Left ventricle myocardium inferior (tissue), 1 donor: ENCODE measurements around the gene FAM110C. TPM values are rescaled to one million over a fixed set of nuclear protein-coding genes. Genes with fewer than 3 reads are reported as not detected.
A peak's percentile ranks its signal among the peaks of the same experiment; 100 is the strongest.
"Not testable (repeated sequence)": the region's sequence is repeated elsewhere in the genome, so short reads cannot be mapped to it uniquely, and the experiment has no call there.

ENCODE experiments used
- DNase-seq: peaks from one replicate; pipeline ENCODE4 v3.0.0-alpha.2; 2020
- H3K27ac ChIP-seq: fragments of 200-600 bp; replicated peaks from 2 replicates; pipeline ENCODE4 v1.8.0; 2021
- H3K27me3 ChIP-seq: fragments of 200-600 bp; 2 replicates; pipeline ENCODE4 v1.8.0; 2021; ENCODE audit warnings: low read depth
- H3K36me3 ChIP-seq: fragments of 200-600 bp; 2 replicates; pipeline ENCODE4 v1.8.0; 2021
- H3K4me1 ChIP-seq: fragments of 200-600 bp; 2 replicates; pipeline ENCODE4 v1.8.0; 2021
- H3K4me3 ChIP-seq: fragments of 200-600 bp; 2 replicates; pipeline ENCODE4 v1.8.0; 2021; ENCODE audit warnings: mild to moderate bottlenecking, moderate library complexity
- H3K9me3 ChIP-seq: fragments of 200-600 bp; replicated peaks from 2 replicates; pipeline ENCODE4 v1.8.0; 2021
- intact Hi-C: fragments of 100-400 bp; cut with micrococcal nuclease; formaldehyde crosslinking; loops from one replicate; pipeline ENCODE4 v1.11.0; 2022
- total RNA-seq: library from RNA; stranded (reverse); fragmentation: NEBNext Ultra II Directional; extraction: Animal tissue kit (Norgen Biotek cat#: 25700); gene quantifications from one replicate; pipeline ENCODE4 v1.2.1, GENCODE V29; 2021
- TF ChIP-seq, protein P1 (sequence below): fragments of 200-600 bp; IDR thresholded peaks from 2 replicates; pipeline ENCODE4 v1.8.0; 2021; ENCODE audit warnings: antibody characterized with exemption, mild to moderate bottlenecking, borderline replicate concordance
- donor health status: DM: no; HTN: yes; CAD: no; lungs with severe emphysema.

FAM110C gene
- total RNA-seq, 1 donor from 2014 or later: 3.3 TPM

GRCh38 chr2:23283-23682 is 23.0 kb downstream of the FAM110C start:
- no peak for DNase-seq
- TF ChIP-seq, protein P1, sequence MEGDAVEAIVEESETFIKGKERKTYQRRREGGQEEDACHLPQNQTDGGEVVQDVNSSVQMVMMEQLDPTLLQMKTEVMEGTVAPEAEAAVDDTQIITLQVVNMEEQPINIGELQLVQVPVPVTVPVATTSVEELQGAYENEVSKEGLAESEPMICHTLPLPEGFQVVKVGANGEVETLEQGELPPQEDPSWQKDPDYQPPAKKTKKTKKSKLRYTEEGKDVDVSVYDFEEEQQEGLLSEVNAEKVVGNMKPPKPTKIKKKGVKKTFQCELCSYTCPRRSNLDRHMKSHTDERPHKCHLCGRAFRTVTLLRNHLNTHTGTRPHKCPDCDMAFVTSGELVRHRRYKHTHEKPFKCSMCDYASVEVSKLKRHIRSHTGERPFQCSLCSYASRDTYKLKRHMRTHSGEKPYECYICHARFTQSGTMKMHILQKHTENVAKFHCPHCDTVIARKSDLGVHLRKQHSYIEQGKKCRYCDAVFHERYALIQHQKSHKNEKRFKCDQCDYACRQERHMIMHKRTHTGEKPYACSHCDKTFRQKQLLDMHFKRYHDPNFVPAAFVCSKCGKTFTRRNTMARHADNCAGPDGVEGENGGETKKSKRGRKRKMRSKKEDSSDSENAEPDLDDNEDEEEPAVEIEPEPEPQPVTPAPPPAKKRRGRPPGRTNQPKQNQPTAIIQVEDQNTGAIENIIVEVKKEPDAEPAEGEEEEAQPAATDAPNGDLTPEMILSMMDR: no peak
- no peak overlapping the region for H3K4me3 ChIP-seq

GRCh38 chr2:22244-22643 is 24.1 kb downstream of the FAM110C start:
- DNase-seq, H3K4me1 ChIP-seq, H3K27ac ChIP-seq, intact Hi-C loops, H3K4me3 ChIP-seq, H3K36me3 ChIP-seq, H3K9me3 ChIP-seq: not testable (repeated sequence)
- H3K27me3 ChIP-seq: peaks cover 71% of the 10 kb centered on the region

More at GRCh38 chr2:23283-23682, 23.0 kb downstream of the FAM110C start:
- H3K36me3 ChIP-seq: no peaks in the 10 kb centered on the region
- H3K27me3 ChIP-seq: peaks cover 73% of the 10 kb centered on the region
- H3K4me1 ChIP-seq: no peaks in the 10 kb centered on the region
- H3K27ac ChIP-seq: no peak overlapping the region
- intact Hi-C loops: no loop called here
- H3K9me3 ChIP-seq: no peaks in the 10 kb centered on the region

GRCh38 chr2:20259-20658 is 26.0 kb downstream of the FAM110C start:
- H3K27ac ChIP-seq, H3K4me3 ChIP-seq, H3K9me3 ChIP-seq, intact Hi-C loops, DNase-seq, H3K4me1 ChIP-seq, H3K36me3 ChIP-seq: not testable (repeated sequence)
- peaks cover 58% of the 10 kb centered on the region for H3K27me3 ChIP-seq

DNA sequence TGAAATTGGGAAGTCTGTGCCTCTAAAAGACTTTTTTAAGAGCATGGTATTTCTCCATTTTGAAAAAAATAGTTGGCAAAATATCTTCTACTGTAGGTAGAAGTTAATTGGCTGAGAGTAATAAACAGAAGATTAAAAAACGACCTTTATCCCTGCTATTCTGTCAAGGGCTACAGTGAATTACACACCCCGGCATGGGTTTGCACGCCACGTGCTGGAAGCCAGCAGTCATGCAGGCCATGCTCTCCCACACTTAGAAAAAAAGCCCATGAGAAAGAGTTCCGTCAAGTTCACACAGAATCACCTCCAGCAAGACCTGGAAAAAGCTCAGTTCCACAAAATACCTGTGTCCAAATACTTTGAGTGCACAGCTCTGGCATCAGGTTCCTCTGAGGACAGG is 26.8 kb downstream of the FAM110C start:
- Histone ChIP-seq H3K36me3 (no peaks in the 10 kb centered on the region), H3K27me3 (peaks cover 50% of the 10 kb centered on the region), H3K4me3 (no peak overlapping the region), H3K27ac (no peak overlapping the region), H3K9me3 (no peaks in the 10 kb centered on the region), H3K4me1 (no peaks in the 10 kb centered on the region)
- no peak for DNase-seq
- intact Hi-C loops: no loop called here
- TF ChIP-seq, protein P1: no peak

DNA sequence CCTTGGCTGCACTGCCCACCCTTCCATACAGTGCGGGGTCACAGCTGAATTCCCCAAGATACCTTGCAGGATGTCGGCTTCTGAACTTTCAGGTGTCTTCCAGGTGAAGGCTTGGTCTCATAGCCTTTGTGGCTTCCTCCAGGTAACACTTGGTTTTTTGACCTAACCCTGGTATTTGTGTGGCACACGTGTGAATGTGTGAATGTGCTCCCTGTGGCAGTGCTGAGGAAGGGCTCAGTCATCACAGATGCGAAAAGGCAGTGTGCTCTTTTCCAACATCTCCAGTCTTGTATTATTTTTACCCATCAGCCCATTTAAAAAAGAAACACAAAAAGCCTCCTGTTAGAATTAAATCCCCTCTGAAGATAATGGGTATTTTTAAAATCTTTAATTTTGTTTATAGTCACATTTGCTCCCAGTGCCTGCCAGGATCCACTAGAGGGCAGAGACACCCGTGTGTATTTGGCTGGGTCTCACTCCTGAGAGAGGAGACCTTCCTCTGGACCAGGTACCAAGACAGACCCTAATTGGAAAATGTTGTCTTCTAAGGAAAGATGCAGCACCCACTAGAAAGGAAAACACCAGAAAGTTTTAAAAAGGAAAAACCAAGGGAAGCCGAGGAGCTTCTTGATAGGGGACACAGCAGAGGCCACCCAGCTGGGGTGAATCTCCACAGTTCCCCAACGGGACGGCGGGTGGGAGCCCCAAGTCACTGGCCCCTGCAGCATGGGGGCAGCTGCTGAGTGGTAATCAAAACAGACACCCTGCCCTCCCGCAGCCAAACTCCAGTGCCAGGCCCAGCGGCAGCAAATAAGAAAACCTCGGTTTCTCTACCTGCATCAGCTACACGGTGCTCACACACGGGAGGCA is 27.7 kb downstream of the FAM110C start:
- H3K27ac ChIP-seq: no peak overlapping the region
- no peaks in the 10 kb centered on the region for H3K9me3 ChIP-seq
- no peaks in the 10 kb centered on the region for H3K4me1 ChIP-seq
- TF ChIP-seq, protein P1: peak; percentile 60
- intact Hi-C loops: no loop called here
- no peak for DNase-seq
- no peaks in the 10 kb centered on the region for H3K36me3 ChIP-seq
- peaks cover 41% of the 10 kb centered on the region for H3K27me3 ChIP-seq
- H3K4me3 ChIP-seq: no peak overlapping the region

- H3K36me3 ChIP-seq, H3K27ac ChIP-seq, H3K4me3 ChIP-seq, intact Hi-C loops, H3K4me1 ChIP-seq, H3K9me3 ChIP-seq, DNase-seq: not testable (repeated sequence)
- H3K27me3 ChIP-seq: peaks cover 19% of the 10 kb centered on the region
Measured at GRCh38 chr2:15916-16315, 30.4 kb downstream of the FAM110C start.

- no peaks in the 10 kb centered on the region for H3K27me3 ChIP-seq
- H3K9me3 ChIP-seq: peaks cover 6% of the 10 kb centered on the region
- DNase-seq: peak; percentile 49
- TF ChIP-seq, protein P1: peak; percentile 65
- H3K36me3 ChIP-seq: no peaks in the 10 kb centered on the region
- intact Hi-C loops: no loop called here
- H3K27ac ChIP-seq: peak overlapping the region; percentile 61
- peak overlapping the region; percentile 43 for H3K4me3 ChIP-seq
- H3K4me1 ChIP-seq: no peaks in the 10 kb centered on the region
Measured at GRCh38 chr2:11248-11941, 34.9 kb downstream of the FAM110C start.
